Keratinocyte (primary cell): Measurements from ENCODE around the gene PCAT6. TPM values are rescaled to one million over a fixed set of nuclear protein-coding genes. Genes with fewer than 3 reads are reported as not detected.
"Not testable (repeated sequence)": the region's sequence is repeated elsewhere in the genome, so short reads cannot be mapped to it uniquely, and the experiment has no call there.

Source experiments
- DNase-seq: peaks from one replicate; pipeline ENCODE4 v3.0.0-alpha.2; 2011; ENCODE audit warnings: low read depth, missing footprints, low spot score
- FAIRE-seq: peaks from 2 replicates; lab custom pipeline; 2011; peaks lifted over from hg19 to GRCh38; lab: Jason Lieb, UNC
- H2AFZ ChIP-seq: 2 replicates; pipeline ENCODE4 v1.6.0; 2012; ENCODE audit warnings: low read length, control low read depth, inconsistent platforms; ENCODE audit not compliant: control insufficient read depth
- H3K27ac ChIP-seq: 2 replicates; pipeline ENCODE4 v1.5.1; 2011; ENCODE audit warnings: low read length; ENCODE audit not compliant: control insufficient read depth, insufficient read depth
- H3K27me3 ChIP-seq: 3 replicates; pipeline ENCODE4 v1.6.0; 2011; ENCODE audit warnings: low read length; ENCODE audit not compliant: control insufficient read depth, insufficient read depth; ENCODE audit errors: extremely low read depth
- H3K36me3 ChIP-seq, 2 experiments: 2 replicates in 1 of 2; 3 replicates in 1 of 2; pipeline ENCODE4 v1.5.1; 2011; ENCODE audit warnings: low read length in 2 of 2, mild to moderate bottlenecking in 1 of 2; ENCODE audit not compliant: control insufficient read depth in 2 of 2, insufficient read depth in 2 of 2; ENCODE audit errors: extremely low read depth in 1 of 2
- H3K4me1 ChIP-seq: 3 replicates; pipeline ENCODE4 v1.5.1; 2011; ENCODE audit warnings: low read length; ENCODE audit not compliant: control insufficient read depth, insufficient read depth; ENCODE audit errors: extremely low read depth
- H3K4me2 ChIP-seq: 3 replicates; pipeline ENCODE4 v1.6.0; 2011; ENCODE audit warnings: low read depth, low read length; ENCODE audit not compliant: control insufficient read depth, insufficient read depth; ENCODE audit errors: extremely low read depth
- H3K4me3 ChIP-seq, 3 experiments: fragments of 200-600 bp in 1 of 3; sonication (generic) in 1 of 3; 2 replicates in 2 of 3; 3 replicates in 1 of 3; pipeline ENCODE4 v1.5.1; 2011 to 2016; ENCODE audit warnings: low read length in 3 of 3, mild to moderate bottlenecking in 3 of 3, control low read depth in 2 of 3, inconsistent platforms in 1 of 3, low read depth in 1 of 3, mixed read lengths in 1 of 3, mixed run types in 1 of 3, moderate library complexity in 1 of 3; ENCODE audit not compliant: control insufficient read depth in 2 of 3, insufficient read depth in 2 of 3; ENCODE audit errors: extremely low read depth in 1 of 3
- H3K79me2 ChIP-seq: 2 replicates; pipeline ENCODE4 v1.6.0; 2012; ENCODE audit warnings: low read length; ENCODE audit not compliant: control insufficient read depth, insufficient read depth
- H3K9ac ChIP-seq: 3 replicates; pipeline ENCODE4 v1.6.0; 2011; ENCODE audit warnings: low read length; ENCODE audit not compliant: control insufficient read depth, insufficient read depth; ENCODE audit errors: extremely low read depth
- H3K9me1 ChIP-seq: 3 replicates; pipeline ENCODE4 v1.6.0; 2011; ENCODE audit warnings: low read length; ENCODE audit not compliant: control insufficient read depth, insufficient read depth; ENCODE audit errors: extremely low read depth
- H3K9me3 ChIP-seq: 2 replicates; pipeline ENCODE4 v1.5.1; 2012; ENCODE audit warnings: low read depth, low read length; ENCODE audit not compliant: control insufficient read depth
- H4K20me1 ChIP-seq: 3 replicates; pipeline ENCODE4 v1.6.0; 2011; ENCODE audit warnings: low read length; ENCODE audit not compliant: control insufficient read depth, insufficient read depth; ENCODE audit errors: extremely low read depth
- EZH2 ChIP-seq: IDR thresholded peaks from one replicate; pipeline ENCODE4 v1.6.1; 2012; ENCODE audit warnings: inconsistent platforms, mild to moderate bottlenecking, low read length, moderate library complexity
- dilution Hi-C: fragments of 300-500 bp; cut with MboI; formaldehyde crosslinking; loops from one replicate; pipeline ENCODE4 v1.7.0; 2020; ENCODE audit warnings: low sequenced_read_pairs; ENCODE audit not compliant: extremely low pct_ligation_motif_present
- polyA plus RNA-seq, 5 experiments: library from polyadenylated mRNA; depleted of rRNA in 3 of 5; stranded (reverse) in 3 of 5; stranded (forward) in 1 of 5; unstranded in 1 of 5; fragments of >200 nt; gene quantifications; 1 replicate in 1 of 5; 2 replicates in 3 of 5; 3 replicates in 1 of 5; pipeline versions ENCODE4 v1.2.1 to v1.2.3, GENCODE V29; 2011 to 2012; ENCODE audit warnings: missing spikeins in 2 of 5, low read depth in 1 of 5, low replicate concordance in 1 of 5
- TF ChIP-seq, protein P1 (sequence below), 3 experiments: IDR thresholded peaks in 1 of 3; conservative IDR thresholded peaks in 1 of 3; optimal IDR thresholded peaks in 1 of 3; 2 replicates in 2 of 3; 3 replicates in 1 of 3; pipeline versions ENCODE3 to v1.5.1; 2011; ENCODE audit warnings: low read length in 3 of 3, mild to moderate bottlenecking in 3 of 3, moderate library complexity in 2 of 3, control low read depth in 1 of 3, inconsistent platforms in 1 of 3; ENCODE audit not compliant: insufficient read depth in 2 of 3; ENCODE audit errors: extremely low read depth in 1 of 3

PCAT6 gene
- polyA plus RNA-seq, 1 donor (not counting 4 experiments of a cell fraction or from before 2014, with no cell fraction given): 1.6 TPM

DNA sequence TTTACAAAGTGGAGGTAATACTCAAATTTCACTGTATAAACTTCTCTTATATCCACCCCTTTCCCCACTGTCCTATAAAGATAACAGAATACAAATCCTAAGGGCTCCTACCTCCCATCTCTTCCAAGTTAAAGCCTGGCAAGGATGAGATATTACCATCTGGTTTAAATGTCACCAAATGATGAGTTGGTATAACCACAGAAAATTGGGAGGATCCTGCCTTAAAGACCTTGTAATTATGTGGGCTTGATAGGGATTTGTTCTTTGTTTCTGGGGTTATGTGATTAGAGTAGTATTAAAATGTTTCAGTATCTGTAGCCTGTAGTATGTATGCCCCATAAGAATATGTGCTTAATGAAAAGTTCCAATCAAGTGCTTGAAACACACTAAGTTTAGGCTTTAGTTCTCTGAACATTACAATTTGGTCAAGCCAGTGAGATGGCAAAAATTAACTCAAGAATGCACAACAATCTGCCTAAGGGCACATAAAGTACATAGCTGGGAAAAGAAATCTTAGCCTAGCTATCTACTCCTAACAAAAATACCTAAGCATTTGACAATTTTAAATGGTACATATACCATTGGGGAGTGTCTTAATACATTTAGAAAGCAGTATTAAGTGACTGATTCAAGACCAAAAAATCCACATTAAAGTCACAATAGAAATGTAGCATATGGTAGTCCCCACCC is 16.6 kb upstream of the PCAT6 start:
- no peak overlapping the region for H3K4me2 ChIP-seq
- H3K9ac ChIP-seq: no peak overlapping the region
- peaks cover 92% of the 10 kb centered on the region for H3K79me2 ChIP-seq
- no peak overlapping the region for H2AFZ ChIP-seq
- H3K27ac ChIP-seq: no peak overlapping the region
- H3K9me3 ChIP-seq: no peaks in the 10 kb centered on the region
- no peaks in the 10 kb centered on the region for H3K4me1 ChIP-seq
- FAIRE-seq: no peak
- H3K36me3 ChIP-seq: peaks cover 0 to 10% of the 10 kb centered on the region in 2 experiments
- H4K20me1 ChIP-seq: peaks cover 32% of the 10 kb centered on the region
- DNase-seq: no peak
- no peaks in the 10 kb centered on the region for H3K27me3 ChIP-seq
- H3K9me1 ChIP-seq: peaks cover 3% of the 10 kb centered on the region
- dilution Hi-C loops: no loop called here
- no peak overlapping the region for H3K4me3 ChIP-seq
- TF ChIP-seq, protein P1, sequence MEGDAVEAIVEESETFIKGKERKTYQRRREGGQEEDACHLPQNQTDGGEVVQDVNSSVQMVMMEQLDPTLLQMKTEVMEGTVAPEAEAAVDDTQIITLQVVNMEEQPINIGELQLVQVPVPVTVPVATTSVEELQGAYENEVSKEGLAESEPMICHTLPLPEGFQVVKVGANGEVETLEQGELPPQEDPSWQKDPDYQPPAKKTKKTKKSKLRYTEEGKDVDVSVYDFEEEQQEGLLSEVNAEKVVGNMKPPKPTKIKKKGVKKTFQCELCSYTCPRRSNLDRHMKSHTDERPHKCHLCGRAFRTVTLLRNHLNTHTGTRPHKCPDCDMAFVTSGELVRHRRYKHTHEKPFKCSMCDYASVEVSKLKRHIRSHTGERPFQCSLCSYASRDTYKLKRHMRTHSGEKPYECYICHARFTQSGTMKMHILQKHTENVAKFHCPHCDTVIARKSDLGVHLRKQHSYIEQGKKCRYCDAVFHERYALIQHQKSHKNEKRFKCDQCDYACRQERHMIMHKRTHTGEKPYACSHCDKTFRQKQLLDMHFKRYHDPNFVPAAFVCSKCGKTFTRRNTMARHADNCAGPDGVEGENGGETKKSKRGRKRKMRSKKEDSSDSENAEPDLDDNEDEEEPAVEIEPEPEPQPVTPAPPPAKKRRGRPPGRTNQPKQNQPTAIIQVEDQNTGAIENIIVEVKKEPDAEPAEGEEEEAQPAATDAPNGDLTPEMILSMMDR (optimal IDR thresholded peaks at IDR 0.05 in 1 of 3, IDR thresholded peaks at IDR 0.05 in 1 of 3, conservative IDR thresholded peaks at IDR 0.05 in 1 of 3; ENCODE audit: extremely low read depth in 1 of 3, insufficient read depth in 2 of 3, low read length in 3 of 3): no peak
- TF ChIP-seq EZH2: no peak

GRCh38 chr1:202794931-202795330 is 15.8 kb upstream of the PCAT6 start:
- DNase-seq, H3K9me1 ChIP-seq, H3K9ac ChIP-seq, H3K27me3 ChIP-seq, H3K4me1 ChIP-seq, H3K4me2 ChIP-seq, H3K27ac ChIP-seq, H3K36me3 ChIP-seq, FAIRE-seq, H3K4me3 ChIP-seq, H3K9me3 ChIP-seq, dilution Hi-C loops, H2AFZ ChIP-seq: not testable (repeated sequence)
- peaks cover 93% of the 10 kb centered on the region for H3K79me2 ChIP-seq
- H4K20me1 ChIP-seq: peaks cover 32% of the 10 kb centered on the region

GRCh38 chr1:202796670-202797069 is 14.1 kb upstream of the PCAT6 start:
- H3K27ac ChIP-seq: no peak overlapping the region
- no peak overlapping the region for H3K9ac ChIP-seq
- peaks cover 3% of the 10 kb centered on the region for H3K9me1 ChIP-seq
- dilution Hi-C loops: no loop called here
- H3K36me3 ChIP-seq: peaks cover 5 to 10% of the 10 kb centered on the region in 2 experiments
- H2AFZ ChIP-seq: no peak overlapping the region
- H3K79me2 ChIP-seq: peaks cover 96% of the 10 kb centered on the region
- no peak for DNase-seq
- H3K4me3 ChIP-seq: no peak overlapping the region
- H3K4me1 ChIP-seq: no peaks in the 10 kb centered on the region
- no peaks in the 10 kb centered on the region for H3K27me3 ChIP-seq
- H4K20me1 ChIP-seq: peaks cover 40% of the 10 kb centered on the region
- TF ChIP-seq EZH2: no peak
- TF ChIP-seq, protein P1 (optimal IDR thresholded peaks at IDR 0.05 in 1 of 3, IDR thresholded peaks at IDR 0.05 in 1 of 3, conservative IDR thresholded peaks at IDR 0.05 in 1 of 3; ENCODE audit: extremely low read depth in 1 of 3, insufficient read depth in 2 of 3, low read length in 3 of 3): no peak
- no peak overlapping the region for H3K4me2 ChIP-seq
- FAIRE-seq: no peak
- no peaks in the 10 kb centered on the region for H3K9me3 ChIP-seq
